Measurements from ENCODE around the gene POP5.
"Not testable (repeated sequence)": the region's sequence is repeated elsewhere in the genome, so short reads cannot be mapped to it uniquely, and the experiment has no call there.

The POP5 gene, protein sequence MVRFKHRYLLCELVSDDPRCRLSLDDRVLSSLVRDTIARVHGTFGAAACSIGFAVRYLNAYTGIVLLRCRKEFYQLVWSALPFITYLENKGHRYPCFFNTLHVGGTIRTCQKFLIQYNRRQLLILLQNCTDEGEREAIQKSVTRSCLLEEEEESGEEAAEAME

DNA sequence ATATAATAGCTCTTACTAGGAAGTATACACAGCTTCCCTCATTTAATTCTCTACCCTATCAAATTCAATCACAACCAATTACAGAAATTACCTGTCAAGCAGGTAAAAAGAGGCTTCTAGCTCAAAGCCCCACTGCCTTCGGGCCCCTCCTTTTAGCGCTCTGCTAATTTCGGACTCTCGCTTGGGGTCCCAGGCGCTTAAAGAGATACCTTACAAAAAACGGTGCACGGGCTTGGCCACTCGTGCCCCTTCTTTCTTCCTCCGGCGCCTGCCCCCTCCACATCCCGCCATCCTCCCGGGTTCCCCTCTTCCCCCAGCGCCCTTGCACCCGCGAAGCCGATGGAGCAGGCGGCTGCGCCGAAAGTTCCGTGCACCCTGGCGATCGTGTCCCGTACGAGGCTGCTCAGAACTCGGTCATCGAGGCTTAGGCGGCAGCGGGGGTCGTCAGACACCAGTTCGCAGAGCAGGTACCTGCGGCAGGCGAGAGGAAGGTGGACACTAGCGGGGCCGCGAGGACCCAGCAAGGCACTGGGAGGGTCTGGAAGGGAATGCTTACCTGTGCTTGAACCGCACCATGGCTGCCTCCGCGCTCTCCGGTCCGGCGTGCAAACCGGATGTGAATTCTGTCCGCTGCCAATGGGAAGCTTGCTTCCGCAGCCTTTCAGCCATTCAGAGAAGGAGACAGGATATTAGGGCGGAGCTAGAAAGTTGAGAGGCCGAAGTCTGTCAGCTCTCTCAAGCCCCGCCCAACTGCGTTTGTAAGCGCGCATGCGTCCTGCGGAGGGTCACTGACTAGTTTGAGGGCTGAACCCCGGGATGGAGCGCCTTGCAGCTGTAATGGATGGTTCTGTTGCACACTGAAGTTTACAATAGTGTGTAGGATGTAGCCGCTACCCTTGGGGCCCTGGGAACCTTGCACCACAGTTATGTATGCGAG is at the start of gene POP5:
Gene POP5 (minus strand): TSS at position 616 of the 937 bp plus-strand sequence. CDS start 40 bp downstream, at position 576.
- Histone ChIP-seq H3K4me1 (ENCODE audit: control insufficient read depth in 1 of 2, insufficient read depth in 2 of 2, low read length in 2 of 2) (peaks cover 26 to 29% of the 10 kb centered on the region in 2 donors), H3K4me3 (ENCODE audit: low read depth in 1 of 2, low read length in 2 of 2) (peak within 1 kb of the TSS; percentile 92 to 100), H3K27ac (ENCODE audit: low read depth, low read length) (peak within 1 kb of the TSS; percentile 42), H3K9me3 (ENCODE audit: control insufficient read depth in 1 of 2, low read length in 2 of 2) (no peaks in the 10 kb centered on the region), H3K27me3 (ENCODE audit: control insufficient read depth in 1 of 2, insufficient read depth in 2 of 2, low read length in 2 of 2) (no peaks in the 10 kb centered on the region), H3K36me3 (ENCODE audit: control insufficient read depth in 1 of 2, insufficient read depth in 2 of 2, low read length in 2 of 2) (peaks cover 24 to 36% of the 10 kb centered on the region in 2 donors), H3K9ac (ENCODE audit: low read depth in 1 of 2, low read length in 2 of 2) (peak within 1 kb of the TSS; percentile 64 to 94)

DNA sequence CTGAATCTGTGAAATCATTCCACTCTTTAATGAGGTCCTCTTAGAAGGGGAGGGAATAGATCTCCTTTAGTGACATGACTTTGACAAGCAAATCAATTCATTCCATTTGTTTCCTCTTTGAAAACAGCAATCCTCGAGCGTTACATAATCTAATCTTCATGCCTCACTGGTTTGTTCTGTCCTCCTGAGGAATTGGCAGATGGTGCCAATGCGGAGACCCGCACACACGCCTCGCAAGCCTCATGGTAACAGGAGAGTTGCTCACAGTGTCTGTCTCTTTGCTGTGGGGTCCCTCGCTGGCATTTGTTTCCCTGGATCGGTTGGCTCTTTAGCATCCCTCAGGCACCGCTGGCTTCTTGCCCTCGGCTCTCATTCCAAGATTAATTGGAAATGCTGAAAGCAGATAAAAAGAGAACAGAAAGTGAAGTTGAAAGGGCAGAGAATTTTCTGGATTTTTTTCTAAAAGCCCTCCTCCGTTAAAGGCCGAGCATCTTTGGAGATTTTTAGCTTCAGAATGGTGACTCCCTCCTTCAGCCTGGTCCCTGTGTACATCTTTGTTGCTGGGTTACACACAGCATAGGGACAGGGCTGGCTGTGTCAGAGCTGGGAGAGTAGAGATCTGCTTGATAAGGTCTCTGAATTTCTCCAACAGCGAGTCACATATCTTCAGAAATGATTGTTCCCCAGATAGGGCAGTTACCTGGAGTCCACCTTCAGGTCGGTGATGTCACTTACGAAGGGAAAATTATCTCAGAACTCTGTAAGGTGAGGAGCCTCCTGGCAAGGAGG is 49.1 kb upstream of the POP5 start:
- H3K27me3 ChIP-seq (ENCODE audit: control insufficient read depth in 1 of 2, insufficient read depth in 2 of 2, low read length in 2 of 2), result no peaks in the 10 kb centered on the region
- H3K9me3 ChIP-seq (ENCODE audit: control insufficient read depth in 1 of 2, low read length in 2 of 2), result no peaks in the 10 kb centered on the region
- H3K4me1 ChIP-seq (ENCODE audit: control insufficient read depth in 1 of 2, insufficient read depth in 2 of 2, low read length in 2 of 2), result no peaks in the 10 kb centered on the region
- H3K36me3 ChIP-seq (ENCODE audit: control insufficient read depth in 1 of 2, insufficient read depth in 2 of 2, low read length in 2 of 2), result no peaks in the 10 kb centered on the region
- no peak overlapping the region for H3K9ac ChIP-seq (ENCODE audit: low read depth in 1 of 2, low read length in 2 of 2)
- no peak overlapping the region for H3K27ac ChIP-seq (ENCODE audit: low read depth, low read length)
- H3K4me3 ChIP-seq (ENCODE audit: low read depth in 1 of 2, low read length in 2 of 2), result no peak overlapping the region

DNA sequence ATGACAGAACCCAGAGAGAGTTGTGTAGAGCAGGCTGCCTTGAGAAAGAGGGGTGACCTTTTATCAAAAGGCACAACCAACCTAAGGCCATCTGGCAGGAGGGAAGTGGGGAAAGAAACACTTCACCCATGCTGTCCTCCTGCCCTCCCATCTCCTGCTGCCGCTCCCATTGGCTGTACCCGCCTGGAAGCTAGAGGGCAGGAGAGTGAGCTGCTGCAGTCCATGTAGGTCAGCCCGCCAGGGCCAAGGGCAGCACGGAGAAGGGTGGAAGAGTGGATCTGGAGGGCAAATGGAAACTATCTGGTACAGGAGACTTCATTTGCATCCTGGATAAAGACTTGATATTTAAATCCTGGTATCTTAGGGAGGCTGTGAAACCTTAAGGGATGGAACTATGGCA is 47.7 kb upstream of the POP5 start:
- Histone ChIP-seq H3K4me3 (ENCODE audit: low read depth in 1 of 2, low read length in 2 of 2) (no peak overlapping the region), H3K36me3 (ENCODE audit: control insufficient read depth in 1 of 2, insufficient read depth in 2 of 2, low read length in 2 of 2) (no peaks in the 10 kb centered on the region), H3K9me3 (ENCODE audit: control insufficient read depth in 1 of 2, low read length in 2 of 2) (no peaks in the 10 kb centered on the region), H3K27ac (ENCODE audit: low read depth, low read length) (no peak overlapping the region), H3K9ac (ENCODE audit: low read depth in 1 of 2, low read length in 2 of 2) (no peak overlapping the region), H3K27me3 (ENCODE audit: control insufficient read depth in 1 of 2, insufficient read depth in 2 of 2, low read length in 2 of 2) (no peaks in the 10 kb centered on the region), H3K4me1 (ENCODE audit: control insufficient read depth in 1 of 2, insufficient read depth in 2 of 2, low read length in 2 of 2) (no peaks in the 10 kb centered on the region)

DNA sequence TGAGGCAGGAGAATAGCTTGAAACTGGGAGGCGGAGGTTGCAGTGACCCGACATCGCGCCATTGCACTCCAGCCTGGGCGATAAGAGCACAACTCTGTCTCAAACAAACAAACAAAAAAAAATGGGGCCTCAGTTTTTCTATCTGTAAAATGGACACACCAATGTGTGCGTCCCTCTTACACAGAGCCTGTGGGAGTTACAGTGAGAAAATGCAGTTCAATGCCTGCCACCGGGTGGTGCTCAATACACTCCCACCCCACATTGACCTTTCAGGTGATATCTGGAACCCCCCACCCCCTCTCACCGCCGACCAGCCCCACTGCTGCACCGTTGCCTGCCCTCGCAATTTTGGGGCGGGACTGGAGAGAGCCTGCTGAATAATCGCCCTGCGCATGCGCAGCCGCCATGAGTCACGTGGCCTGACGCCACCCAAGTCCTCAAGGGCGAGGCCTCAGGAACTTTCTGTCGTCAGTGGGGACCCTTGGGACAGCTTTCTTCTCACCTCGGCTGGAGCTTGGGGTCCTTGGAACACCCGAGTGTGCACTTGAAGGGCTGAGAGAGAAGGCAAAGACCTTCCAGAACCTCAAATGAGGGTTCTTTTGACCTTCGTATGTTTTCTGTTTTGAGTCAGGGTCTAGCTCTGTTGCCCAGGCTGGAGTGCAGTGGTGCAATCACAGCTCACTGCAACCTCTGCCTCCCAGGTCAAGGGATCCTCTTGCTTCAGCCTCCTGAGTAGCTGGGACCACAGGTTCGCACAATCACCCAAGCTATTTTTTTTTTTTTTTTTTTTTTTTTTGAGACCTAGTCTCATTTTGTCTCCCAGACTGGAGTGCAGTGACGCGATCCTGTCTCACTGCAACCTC is 44.6 kb upstream of the POP5 start:
- H3K9ac ChIP-seq (ENCODE audit: low read depth in 1 of 2, low read length in 2 of 2), result no peak overlapping the region
- H3K4me3 ChIP-seq (ENCODE audit: low read depth in 1 of 2, low read length in 2 of 2), result peak overlapping the region in 1 of 2 donors; percentile 5
- H3K27ac ChIP-seq (ENCODE audit: low read depth, low read length), result no peak overlapping the region
- peaks cover 0 to 4% of the 10 kb centered on the region in 2 donors for H3K4me1 ChIP-seq (ENCODE audit: control insufficient read depth in 1 of 2, insufficient read depth in 2 of 2, low read length in 2 of 2)
- no peaks in the 10 kb centered on the region for H3K27me3 ChIP-seq (ENCODE audit: control insufficient read depth in 1 of 2, insufficient read depth in 2 of 2, low read length in 2 of 2)
- H3K9me3 ChIP-seq (ENCODE audit: control insufficient read depth in 1 of 2, low read length in 2 of 2), result no peaks in the 10 kb centered on the region
- no peaks in the 10 kb centered on the region for H3K36me3 ChIP-seq (ENCODE audit: control insufficient read depth in 1 of 2, insufficient read depth in 2 of 2, low read length in 2 of 2)

DNA sequence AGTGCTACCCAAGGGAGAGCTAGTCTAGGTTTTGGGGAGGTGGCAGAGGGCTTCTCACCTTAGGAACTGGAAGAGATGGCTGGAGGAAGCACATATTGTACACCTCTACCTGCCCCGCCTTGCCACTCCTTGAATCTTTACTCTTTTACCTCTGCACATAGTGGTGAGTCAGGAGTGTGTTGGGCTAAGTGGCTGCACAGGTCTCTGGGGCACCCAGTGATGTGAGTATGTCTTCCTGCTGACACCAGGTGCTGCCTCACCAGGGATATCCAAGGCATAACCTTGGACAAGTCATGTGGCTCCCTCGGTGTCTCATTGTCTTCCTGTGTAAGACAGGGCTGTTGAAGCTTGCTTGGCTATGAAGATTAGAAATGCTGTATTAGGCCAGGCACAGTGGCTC is 39.4 kb upstream of the POP5 start:
- no peak overlapping the region for H3K27ac ChIP-seq (ENCODE audit: low read depth, low read length)
- H3K36me3 ChIP-seq (ENCODE audit: control insufficient read depth in 1 of 2, insufficient read depth in 2 of 2, low read length in 2 of 2), result no peaks in the 10 kb centered on the region

DNA sequence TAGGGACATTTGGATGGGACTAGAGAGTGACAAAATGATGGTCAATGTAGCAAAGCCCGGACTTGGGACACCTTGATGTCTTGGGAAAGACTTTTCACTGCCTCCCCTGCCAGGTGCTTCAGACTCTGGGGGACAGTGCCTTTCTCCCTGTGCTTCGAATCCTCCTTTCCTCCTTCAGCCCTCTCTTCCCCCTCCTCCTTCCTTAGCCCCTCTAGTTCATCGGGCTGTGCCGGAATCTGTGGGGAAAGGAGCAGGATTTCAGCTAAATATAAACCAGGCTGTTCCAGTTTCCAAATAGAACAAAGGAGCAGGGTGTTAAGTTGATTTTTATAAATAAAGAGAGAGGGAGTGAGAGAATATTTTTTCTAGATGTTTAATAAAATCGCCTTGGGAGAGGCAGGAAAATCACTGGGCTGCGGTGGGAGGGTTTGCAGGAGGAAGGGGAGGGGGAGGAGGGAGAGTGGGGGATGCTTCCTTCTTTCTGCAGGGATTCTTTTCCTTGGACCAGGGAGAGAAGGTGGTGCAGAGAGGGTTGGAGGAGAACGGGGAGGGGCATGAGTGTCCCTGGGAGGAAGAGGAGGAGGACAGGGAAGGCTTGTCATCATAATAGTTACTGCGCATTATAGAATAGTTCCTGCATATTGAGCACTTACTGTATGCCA is 37.9 kb upstream of the POP5 start:
- Histone ChIP-seq H3K9me3 (ENCODE audit: control insufficient read depth in 1 of 2, low read length in 2 of 2) (no peaks in the 10 kb centered on the region), H3K4me1 (ENCODE audit: control insufficient read depth in 1 of 2, insufficient read depth in 2 of 2, low read length in 2 of 2) (peaks cover 4 to 6% of the 10 kb centered on the region in 2 donors), H3K4me3 (ENCODE audit: low read depth in 1 of 2, low read length in 2 of 2) (no peak overlapping the region), H3K36me3 (ENCODE audit: control insufficient read depth in 1 of 2, insufficient read depth in 2 of 2, low read length in 2 of 2) (no peaks in the 10 kb centered on the region), H3K9ac (ENCODE audit: low read depth in 1 of 2, low read length in 2 of 2) (no peak overlapping the region), H3K27me3 (ENCODE audit: control insufficient read depth in 1 of 2, insufficient read depth in 2 of 2, low read length in 2 of 2) (peaks cover 5 to 6% of the 10 kb centered on the region in 2 donors), H3K27ac (ENCODE audit: low read depth, low read length) (no peak overlapping the region)

More for the DNA sequence above, 39.4 kb upstream of the POP5 start:
- Histone ChIP-seq H3K9ac (ENCODE audit: low read depth in 1 of 2, low read length in 2 of 2) (peak overlapping the region in 1 of 2 donors; percentile 25), H3K4me3 (ENCODE audit: low read depth in 1 of 2, low read length in 2 of 2) (no peak overlapping the region), H3K27me3 (ENCODE audit: control insufficient read depth in 1 of 2, insufficient read depth in 2 of 2, low read length in 2 of 2) (peaks cover 5 to 6% of the 10 kb centered on the region in 2 donors), H3K4me1 (ENCODE audit: control insufficient read depth in 1 of 2, insufficient read depth in 2 of 2, low read length in 2 of 2) (peaks cover 4 to 6% of the 10 kb centered on the region in 2 donors), H3K9me3 (ENCODE audit: control insufficient read depth in 1 of 2, low read length in 2 of 2) (no peaks in the 10 kb centered on the region)

DNA sequence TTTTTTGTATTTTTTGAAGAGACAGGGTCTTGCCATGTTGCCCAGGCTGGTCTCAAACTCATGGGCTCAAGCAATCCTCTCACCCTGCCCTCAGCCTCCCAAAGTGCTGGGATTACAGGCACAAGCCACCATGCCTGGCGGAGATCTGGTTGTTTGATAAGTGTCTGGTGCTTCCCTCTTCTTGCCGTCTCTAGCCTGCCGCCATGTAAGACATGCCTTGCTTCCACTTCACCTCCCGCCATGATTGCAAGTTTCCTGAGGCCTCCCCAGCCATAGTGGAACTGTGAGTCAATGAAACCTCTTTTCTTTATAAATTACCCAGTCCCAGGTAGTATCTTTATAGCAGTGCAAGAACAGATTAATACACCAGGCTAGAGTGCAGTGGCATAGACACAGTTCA is 36.6 kb upstream of the POP5 start:
- H3K4me3 ChIP-seq (ENCODE audit: low read depth in 1 of 2, low read length in 2 of 2); H3K27me3 ChIP-seq (ENCODE audit: control insufficient read depth in 1 of 2, insufficient read depth in 2 of 2, low read length in 2 of 2); H3K4me1 ChIP-seq (ENCODE audit: control insufficient read depth in 1 of 2, insufficient read depth in 2 of 2, low read length in 2 of 2); H3K36me3 ChIP-seq (ENCODE audit: control insufficient read depth in 1 of 2, insufficient read depth in 2 of 2, low read length in 2 of 2); H3K9ac ChIP-seq (ENCODE audit: low read depth in 1 of 2, low read length in 2 of 2); H3K27ac ChIP-seq (ENCODE audit: low read depth, low read length); H3K9me3 ChIP-seq (ENCODE audit: control insufficient read depth in 1 of 2, low read length in 2 of 2): not testable (repeated sequence)

DNA sequence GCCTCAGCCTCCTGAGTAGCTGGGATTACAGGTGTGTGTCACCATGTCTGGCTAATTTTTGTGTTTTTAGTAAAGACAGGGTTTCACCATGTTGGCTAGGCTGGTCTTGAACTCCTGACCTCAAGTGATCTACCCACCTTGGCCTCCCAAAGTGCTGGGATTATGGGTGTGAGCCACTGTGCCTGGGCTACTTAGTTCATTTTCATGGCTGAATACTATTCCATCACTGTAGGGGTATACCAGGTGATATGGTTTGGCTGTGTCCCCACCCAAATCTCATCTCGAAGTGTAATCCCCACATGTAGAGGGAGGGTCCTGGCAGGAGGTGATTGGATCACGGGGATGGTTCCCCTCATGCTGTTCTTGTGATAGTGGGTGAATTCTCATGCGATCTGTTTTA is 36.0 kb upstream of the POP5 start:
- not testable (repeated sequence) for H3K9me3 ChIP-seq (ENCODE audit: control insufficient read depth in 1 of 2, low read length in 2 of 2); H3K27me3 ChIP-seq (ENCODE audit: control insufficient read depth in 1 of 2, insufficient read depth in 2 of 2, low read length in 2 of 2); H3K9ac ChIP-seq (ENCODE audit: low read depth in 1 of 2, low read length in 2 of 2); H3K4me1 ChIP-seq (ENCODE audit: control insufficient read depth in 1 of 2, insufficient read depth in 2 of 2, low read length in 2 of 2); H3K4me3 ChIP-seq (ENCODE audit: low read depth in 1 of 2, low read length in 2 of 2); H3K36me3 ChIP-seq (ENCODE audit: control insufficient read depth in 1 of 2, insufficient read depth in 2 of 2, low read length in 2 of 2); H3K27ac ChIP-seq (ENCODE audit: low read depth, low read length)

DNA sequence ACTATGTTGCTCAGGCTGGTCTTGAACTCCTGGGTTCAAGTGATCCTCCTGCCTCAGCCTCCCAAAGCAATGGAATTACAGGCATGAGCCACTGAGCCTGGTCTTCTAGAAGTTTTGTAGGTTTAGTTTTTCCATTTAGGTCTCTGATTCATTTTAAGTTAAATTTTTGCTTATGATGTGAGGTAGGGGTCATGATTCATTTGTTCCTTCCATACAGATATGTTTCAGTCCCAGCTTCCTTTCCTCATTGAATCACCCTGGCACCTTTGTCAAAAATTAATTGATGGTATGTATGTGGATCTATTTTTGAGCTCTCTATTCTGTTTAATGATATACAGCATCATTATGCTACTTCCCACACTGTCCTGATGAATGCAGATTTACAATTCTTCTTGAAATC is 33.6 kb upstream of the POP5 start:
- Histone ChIP-seq H3K27me3 (ENCODE audit: control insufficient read depth in 1 of 2, insufficient read depth in 2 of 2, low read length in 2 of 2) (peaks cover 5 to 6% of the 10 kb centered on the region in 2 donors), H3K36me3 (ENCODE audit: control insufficient read depth in 1 of 2, insufficient read depth in 2 of 2, low read length in 2 of 2) (no peaks in the 10 kb centered on the region), H3K4me3 (ENCODE audit: low read depth in 1 of 2, low read length in 2 of 2) (no peak overlapping the region), H3K27ac (ENCODE audit: low read depth, low read length) (no peak overlapping the region), H3K9ac (ENCODE audit: low read depth in 1 of 2, low read length in 2 of 2) (no peak overlapping the region), H3K4me1 (ENCODE audit: control insufficient read depth in 1 of 2, insufficient read depth in 2 of 2, low read length in 2 of 2) (peaks cover 0 to under 1% of the 10 kb centered on the region in 2 donors), H3K9me3 (ENCODE audit: control insufficient read depth in 1 of 2, low read length in 2 of 2) (no peaks in the 10 kb centered on the region)

All from duodenal mucosa (tissue), 2 donors.